ENCODE results near the gene SNORC.

- TF ChIP-seq CTCF (IDR thresholded peaks at IDR 0.05; ENCODE audit: insufficient read depth, low read depth, low read length) (no peak), EZH2 (IDR thresholded peaks at IDR 0.05; ENCODE audit: insufficient read depth, low read length) (no peak)
Observed at GRCh38 chr2:232831496-232831895, 38.6 kb upstream of the SNORC start.
